ENCODE data around the gene OPRPN. TPM values are rescaled to one million over a fixed set of nuclear protein-coding genes. Genes with fewer than 3 reads are reported as not detected.

OPRPN gene
- total RNA-seq, 1 donor, result not detected

Other genes with a start within 250 kb of the OPRPN start
- gene PRR27, start 243.7 kb upstream of the OPRPN start, total RNA-seq, result under 0.01 TPM
- not detected for gene ODAM, start 202.2 kb upstream of the OPRPN start, total RNA-seq
- gene FDCSP, start 171.8 kb upstream of the OPRPN start, total RNA-seq, result not detected
- not detected for gene CSN3, start 155.3 kb upstream of the OPRPN start, total RNA-seq
- not detected for gene CABS1, start 63.0 kb upstream of the OPRPN start, total RNA-seq
- gene SMR3A, start 37.2 kb upstream of the OPRPN start, total RNA-seq, result not detected
- gene SMR3B, start 14.8 kb upstream of the OPRPN start, total RNA-seq, result not detected
- gene MUC7, start 74.3 kb downstream of the OPRPN start, total RNA-seq, result not detected
- not detected for gene AMTN, start 120.6 kb downstream of the OPRPN start, total RNA-seq
- gene AMBN, start 194.3 kb downstream of the OPRPN start, total RNA-seq, result not detected
- not detected for gene ENAM, start 230.8 kb downstream of the OPRPN start, total RNA-seq

Measured in hematopoietic multipotent progenitor cell (in vitro differentiated cells).